ENCODE measurements around the gene FAU.

Gene FAU

DNA sequence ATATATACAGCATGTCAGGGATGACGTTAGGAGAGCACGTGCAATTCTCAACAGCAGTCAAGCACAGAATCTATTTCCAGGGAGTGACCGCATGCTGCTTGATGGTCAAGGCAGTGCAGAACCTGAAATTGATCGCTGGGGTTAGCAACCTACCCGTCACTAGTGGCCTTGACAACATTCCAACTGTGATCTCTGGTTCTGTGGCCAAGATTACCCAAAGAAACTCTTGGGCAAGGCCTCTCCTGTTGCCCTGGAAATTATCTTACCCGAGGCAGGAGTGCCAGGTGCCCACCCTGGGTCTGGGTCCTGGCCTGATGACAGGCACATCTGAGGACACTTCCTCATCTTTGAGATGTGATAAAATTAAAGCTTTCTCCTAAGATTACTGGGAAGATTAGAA lies 8.1 kb downstream of the FAU start:
- TF ChIP-seq CTCF (IDR thresholded peaks at IDR 0.05; ENCODE audit: control insufficient read depth, extremely low read depth, insufficient read depth), result no peak
- DNase-seq (ENCODE audit: low read depth), result no peak
- no peak overlapping the region for H3K4me3 ChIP-seq (ENCODE audit: low read depth, low read length)

DNA sequence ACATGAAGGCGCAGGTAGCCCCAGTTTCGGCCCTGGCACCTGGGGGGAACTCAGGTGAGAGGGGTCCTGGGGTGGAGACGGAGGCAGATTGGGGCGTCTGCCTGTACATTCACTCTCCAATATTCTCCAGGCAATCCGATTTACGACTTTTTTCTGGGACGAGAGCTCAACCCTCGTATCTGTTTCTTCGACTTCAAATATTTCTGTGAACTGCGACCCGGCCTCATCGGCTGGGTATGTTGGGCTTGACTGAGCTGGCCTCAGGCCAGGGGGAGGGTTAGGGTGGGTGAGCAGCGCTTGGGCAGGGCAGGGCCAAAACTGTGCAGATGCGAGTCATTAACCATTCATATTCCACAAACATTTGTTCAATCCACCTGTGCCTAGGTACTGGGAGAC lies 8.6 kb downstream of the FAU start:
- H3K4me3 ChIP-seq (ENCODE audit: low read depth, low read length), result peak overlapping the region; percentile 95
- DNase-seq (ENCODE audit: low read depth), result no peak

GRCh38 chr11:65112546-65113360 lies 9.2 kb downstream of the FAU start:
- TF ChIP-seq CTCF (IDR thresholded peaks at IDR 0.05; ENCODE audit: control insufficient read depth, extremely low read depth, insufficient read depth), result peak; percentile 94
- peak overlapping the region; percentile 95 for H3K4me3 ChIP-seq (ENCODE audit: low read depth, low read length)
- DNase-seq (ENCODE audit: low read depth), result no peak

More for the DNA sequence above, 8.6 kb downstream of the FAU start:
- TF ChIP-seq CTCF (IDR thresholded peaks at IDR 0.05; ENCODE audit: control insufficient read depth, extremely low read depth, insufficient read depth), result no peak

DNA sequence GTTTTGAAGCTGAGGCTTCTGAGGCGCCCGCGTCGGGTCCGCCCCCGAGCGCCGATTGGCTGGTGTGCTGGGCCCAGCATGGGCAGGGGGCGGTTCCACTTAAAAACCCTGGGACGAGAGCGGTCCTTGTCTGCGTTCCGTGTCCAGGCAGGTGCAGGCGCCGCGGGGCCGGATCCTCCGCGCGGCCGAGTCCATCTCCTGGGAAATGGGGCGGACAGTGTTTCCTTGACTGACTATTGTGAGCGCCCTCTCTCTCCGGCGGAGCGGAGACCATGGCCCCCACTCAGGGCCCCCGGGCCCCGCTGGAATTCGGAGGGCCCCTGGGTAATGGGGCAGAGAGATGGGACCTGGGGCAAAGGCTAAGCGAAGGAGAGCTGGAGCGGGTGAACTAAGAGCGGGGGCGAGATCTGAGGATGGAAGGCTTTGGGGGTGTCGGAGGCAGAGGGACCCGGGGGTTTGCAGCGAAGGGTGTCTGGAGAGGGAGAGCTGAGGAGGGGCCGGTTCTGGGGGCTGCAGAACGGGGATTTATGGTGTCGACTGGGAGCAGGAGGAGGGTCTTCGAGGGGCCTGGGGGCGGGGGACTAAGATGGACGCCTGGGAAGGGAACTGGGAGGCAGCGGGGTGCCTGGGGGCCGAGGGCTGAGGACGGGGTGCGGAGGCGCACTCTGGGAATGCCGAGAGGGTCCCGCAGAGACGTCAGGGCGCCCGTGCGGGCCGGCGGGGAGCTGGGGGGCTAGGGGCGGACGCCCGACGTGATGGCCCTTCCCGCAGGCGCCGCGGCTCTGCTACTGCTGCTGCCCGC lies 10.0 kb downstream of the FAU start, which contains the start of gene TM7SF2:
TM7SF2 (plus strand) TSS at position 129 of the 802 bp plus-strand sequence; CDS start at position 273, 144 bp downstream.
- peak within 1 kb of the TSS; percentile 95 for H3K4me3 ChIP-seq (ENCODE audit: low read depth, low read length)
- no peak for TF ChIP-seq CTCF (IDR thresholded peaks at IDR 0.05; ENCODE audit: control insufficient read depth, extremely low read depth, insufficient read depth)
- peak; percentile 83 for DNase-seq (ENCODE audit: low read depth)

GRCh38 chr11:65111159-65111743 lies 10.7 kb downstream of the FAU start:
- peak overlapping the region; percentile 95 for H3K4me3 ChIP-seq (ENCODE audit: low read depth, low read length)
- no peak for TF ChIP-seq CTCF (IDR thresholded peaks at IDR 0.05; ENCODE audit: control insufficient read depth, extremely low read depth, insufficient read depth)
- DNase-seq (ENCODE audit: low read depth), result no peak

- no peak overlapping the region for H3K4me3 ChIP-seq (ENCODE audit: low read depth, low read length)
- peak; percentile 83 for TF ChIP-seq CTCF (IDR thresholded peaks at IDR 0.05; ENCODE audit: control insufficient read depth, extremely low read depth, insufficient read depth)
- DNase-seq (ENCODE audit: low read depth), result no peak
Measured at GRCh38 chr11:65110354-65110861, 11.5 kb downstream of the FAU start.
